OCI-LY3 (cell line): ENCODE data around the gene UMAD1.

Source experiments
- CTCF ChIP-seq: fragments of 200-600, 300-600 bp; sonication (generic); IDR thresholded peaks from 2 replicates; pipeline ENCODE4 v1.5.1; 2014; ENCODE audit warnings: antibody characterized with exemption, low read length, low read depth
- EZH2phosphoT487 ChIP-seq: fragments of 200-600 bp; shearing (Covaris generic); IDR thresholded peaks from 2 replicates; pipeline ENCODE4 v1.6.1; 2018; ENCODE audit warnings: antibody characterized with exemption, mixed run types, low read depth

- TF ChIP-seq CTCF: no peak
- TF ChIP-seq EZH2phosphoT487: no peak
Observed at GRCh38 chr7:7790041-7790741, 149.6 kb downstream of the UMAD1 start.
